Posterior cingulate gyrus (tissue), 11 donors: Measurements from ENCODE around the gene TRIM46.
"Not testable (repeated sequence)": the region's sequence is repeated elsewhere in the genome, so short reads cannot be mapped to it uniquely, and the experiment has no call there.

Experiments
- DNase-seq, 10 donors: peaks; one replicate each; pipeline versions ENCODE4 v3.0.0 to v3.0.0-alpha.2; 2020 to 2021; ENCODE audit warnings: mixed read lengths in 3 of 10
- intact Hi-C: fragments of 100-400 bp; cut with DNase I; formaldehyde crosslinking; loops from one replicate; pipeline ENCODE4 v1.15.1; 2023

Gene TRIM46

GRCh38 chr1:155218854-155219591 lies 45.4 kb downstream of the TRIM46 start:
- intact Hi-C loops: loop anchor here (1.0 kb wide), 1 partner anchor 22 kb away; a partner anchor contains a TSS
- DNase-seq: peak in 5 of 10 donors; percentile 66 to 90 (median 68)

- peak in 6 of 10 donors; percentile 53 to 94 (median 62) for DNase-seq
- intact Hi-C loops: loop anchor here (1.0 kb wide), 1 partner anchor 22 kb away; a partner anchor contains a TSS
These were observed 46.0 kb downstream of the TRIM46 start for GRCh38 chr1:155219592-155220031.

GRCh38 chr1:155220211-155220965 lies 46.7 kb downstream of the TRIM46 start:
- DNase-seq, intact Hi-C loops: not testable (repeated sequence)

- intact Hi-C loops: no loop called here
- DNase-seq: no peak
These were observed 49.4 kb downstream of the TRIM46 start for GRCh38 chr1:155223047-155223446.

- intact Hi-C loops, DNase-seq: not testable (repeated sequence)
These were observed 51.7 kb downstream of the TRIM46 start for GRCh38 chr1:155225404-155225759.

GRCh38 chr1:155226188-155226909 lies 52.7 kb downstream of the TRIM46 start:
- peak in 8 of 10 donors; percentile 51 to 92 (median 64) for DNase-seq
- intact Hi-C loops: no loop called here

- DNase-seq: peak in 6 of 10 donors; percentile 37 to 93 (median 51)
- intact Hi-C loops: loop anchor here (1.0 kb wide), 1 partner anchor 17 kb away; no protein-coding TSS in a partner anchor
These were observed 53.2 kb downstream of the TRIM46 start for GRCh38 chr1:155226910-155227260.

- peak; percentile 96 to 100 (median 98) for DNase-seq
- intact Hi-C loops: loop anchor here (1.0 kb wide), 1 partner anchor 17 kb away; no protein-coding TSS in a partner anchor
These were observed 53.8 kb downstream of the TRIM46 start for GRCh38 chr1:155227261-155228095.

GRCh38 chr1:155228096-155228427 lies 54.4 kb downstream of the TRIM46 start:
- intact Hi-C loops: no loop called here
- DNase-seq: no peak

- DNase-seq, intact Hi-C loops: not testable (repeated sequence)
These were observed 57.7 kb downstream of the TRIM46 start for GRCh38 chr1:155231302-155231701.

- DNase-seq: peak in 3 of 10 donors; percentile 27 to 84 (median 51)
These were observed 58.6 kb downstream of the TRIM46 start for GRCh38 chr1:155232001-155232978.

GRCh38 chr1:155233502-155233901 lies 59.9 kb downstream of the TRIM46 start:
- intact Hi-C loops, DNase-seq: not testable (repeated sequence)

More at GRCh38 chr1:155232001-155232978, 58.6 kb downstream of the TRIM46 start:
- intact Hi-C loops: not testable (repeated sequence)
